Muscle layer of duodenum (tissue), 2 donors: ENCODE measurements around the gene KIAA0040.

Experiments
- H3K27ac ChIP-seq: one replicate; pipeline ENCODE4 v1.7.0; 2013; ENCODE audit warnings: mild to moderate bottlenecking, low read length
- H3K27me3 ChIP-seq: one replicate; pipeline ENCODE4 v1.7.0; 2013; ENCODE audit warnings: low read depth, mild to moderate bottlenecking, control low read depth, low read length
- H3K36me3 ChIP-seq, 2 donors: one replicate each; pipeline ENCODE4 v1.7.0; 2013; ENCODE audit warnings: low read length in 2 of 2, control low read depth in 1 of 2, mild to moderate bottlenecking in 1 of 2; ENCODE audit not compliant: insufficient read depth in 2 of 2, control insufficient read depth in 1 of 2
- H3K4me1 ChIP-seq, 2 donors: one replicate each; pipeline ENCODE4 v1.7.0; 2013; ENCODE audit warnings: low read length in 2 of 2, mild to moderate bottlenecking in 2 of 2, control low read depth in 1 of 2, moderate library complexity in 1 of 2; ENCODE audit not compliant: insufficient read depth in 2 of 2, control insufficient read depth in 1 of 2
- H3K4me3 ChIP-seq, 2 donors: one replicate each; pipeline ENCODE4 v1.7.0; 2013; ENCODE audit warnings: low read length in 2 of 2, low read depth in 1 of 2, mild to moderate bottlenecking in 1 of 2
- H3K9me3 ChIP-seq, 2 donors: one replicate each; pipeline ENCODE4 v1.7.0; 2013; ENCODE audit warnings: low read length in 2 of 2, control low read depth in 1 of 2, mild to moderate bottlenecking in 1 of 2; ENCODE audit not compliant: control insufficient read depth in 1 of 2
- donor health status: healthy.

Gene KIAA0040

DNA sequence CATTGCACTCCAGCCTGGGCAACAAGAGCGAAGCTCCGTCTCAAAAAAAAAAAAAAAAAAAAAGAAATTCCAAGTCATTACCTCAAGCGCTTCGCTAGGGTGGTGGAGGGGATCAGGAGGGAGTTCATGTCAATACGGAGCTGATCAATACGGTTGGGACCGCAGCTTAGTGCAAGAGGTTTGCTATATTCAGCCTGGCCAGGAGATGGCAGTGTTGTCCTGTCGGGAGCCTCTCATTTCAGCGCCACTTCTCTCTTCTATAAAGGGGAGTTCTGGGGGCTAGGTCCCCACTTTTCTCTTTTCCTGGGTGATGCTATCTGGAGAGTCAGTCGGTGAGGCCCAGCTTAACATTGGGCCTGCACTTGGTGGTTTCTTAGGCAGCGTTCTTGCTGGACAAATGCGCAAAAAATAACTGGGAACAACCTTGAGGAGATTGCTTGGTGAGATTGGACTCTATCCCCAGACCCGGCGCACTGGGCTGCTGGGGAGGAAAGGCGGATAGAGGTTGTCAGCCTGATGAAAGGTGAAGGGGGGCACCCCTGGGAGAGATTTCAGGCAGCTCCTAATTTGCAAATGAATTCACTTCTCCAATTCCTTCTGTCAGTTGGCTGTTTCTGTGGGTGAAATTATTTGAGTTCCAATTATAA, 40.4 kb downstream of the KIAA0040 start:
- no peak overlapping the region for H3K4me3 ChIP-seq
- no peaks in the 10 kb centered on the region for H3K36me3 ChIP-seq
- H3K9me3 ChIP-seq, result no peaks in the 10 kb centered on the region
- H3K27me3 ChIP-seq, result no peaks in the 10 kb centered on the region
- H3K4me1 ChIP-seq, result peaks cover 3 to 6% of the 10 kb centered on the region in 2 donors
- H3K27ac ChIP-seq, result no peak overlapping the region

DNA sequence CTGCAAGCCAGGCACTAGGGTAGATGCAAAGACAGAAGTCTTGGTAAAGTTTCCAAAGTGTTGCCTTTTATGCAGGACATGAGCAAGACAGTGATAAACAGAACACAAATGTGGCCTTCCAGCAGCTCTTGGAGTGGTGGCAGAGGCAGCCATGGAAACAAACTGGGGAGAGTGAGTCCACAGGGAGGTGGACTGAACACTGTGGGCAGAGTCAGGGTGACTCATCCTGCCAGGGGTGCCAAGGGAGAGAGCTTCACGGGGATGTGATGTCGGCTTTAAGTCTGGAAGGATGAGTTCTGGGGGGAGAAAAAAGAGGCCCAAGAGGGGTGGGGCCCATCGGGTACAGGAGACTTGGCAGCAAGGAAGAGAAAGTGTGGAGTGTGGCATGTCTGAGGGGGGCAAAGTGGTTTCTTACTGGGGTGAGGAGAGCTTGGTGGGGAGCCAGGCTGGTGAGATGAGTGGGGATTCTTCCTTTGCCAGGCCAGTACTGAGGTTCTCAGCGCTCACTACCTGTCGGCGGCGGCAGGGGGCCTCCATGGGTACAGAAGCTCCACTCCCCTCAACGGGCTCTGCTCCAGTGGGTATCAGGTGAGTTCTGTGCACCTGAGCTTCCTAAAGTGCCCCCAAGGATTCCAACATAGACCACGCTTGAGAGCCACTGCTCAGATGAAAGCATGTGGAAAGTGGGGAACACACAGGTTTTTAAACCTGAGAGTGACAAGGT, 41.8 kb downstream of the KIAA0040 start:
- peaks cover 3 to 6% of the 10 kb centered on the region in 2 donors for H3K4me1 ChIP-seq
- no peaks in the 10 kb centered on the region for H3K36me3 ChIP-seq
- H3K4me3 ChIP-seq, result no peak overlapping the region
- no peaks in the 10 kb centered on the region for H3K9me3 ChIP-seq
- H3K27me3 ChIP-seq, result no peaks in the 10 kb centered on the region
- no peak overlapping the region for H3K27ac ChIP-seq

- Histone ChIP-seq H3K27me3 (no peaks in the 10 kb centered on the region), H3K4me1 (peaks cover 3 to 6% of the 10 kb centered on the region in 2 donors), H3K4me3 (no peak overlapping the region), H3K36me3 (no peaks in the 10 kb centered on the region), H3K9me3 (no peaks in the 10 kb centered on the region), H3K27ac (no peak overlapping the region)
Measured at GRCh38 chr1:175148068-175148467, 44.5 kb downstream of the KIAA0040 start.

- Histone ChIP-seq H3K27ac (no peak overlapping the region), H3K27me3 (no peaks in the 10 kb centered on the region), H3K4me1 (peaks cover 3 to 6% of the 10 kb centered on the region in 2 donors), H3K9me3 (no peaks in the 10 kb centered on the region), H3K4me3 (no peak overlapping the region), H3K36me3 (no peaks in the 10 kb centered on the region)
Measured at GRCh38 chr1:175147569-175147968, 45.0 kb downstream of the KIAA0040 start.

GRCh38 chr1:175146529-175147213, 45.9 kb downstream of the KIAA0040 start:
- H3K27me3 ChIP-seq, result no peaks in the 10 kb centered on the region
- H3K4me3 ChIP-seq, result no peak overlapping the region
- no peaks in the 10 kb centered on the region for H3K9me3 ChIP-seq
- no peaks in the 10 kb centered on the region for H3K36me3 ChIP-seq
- peaks cover 3 to 6% of the 10 kb centered on the region in 2 donors for H3K4me1 ChIP-seq
- no peak overlapping the region for H3K27ac ChIP-seq

DNA sequence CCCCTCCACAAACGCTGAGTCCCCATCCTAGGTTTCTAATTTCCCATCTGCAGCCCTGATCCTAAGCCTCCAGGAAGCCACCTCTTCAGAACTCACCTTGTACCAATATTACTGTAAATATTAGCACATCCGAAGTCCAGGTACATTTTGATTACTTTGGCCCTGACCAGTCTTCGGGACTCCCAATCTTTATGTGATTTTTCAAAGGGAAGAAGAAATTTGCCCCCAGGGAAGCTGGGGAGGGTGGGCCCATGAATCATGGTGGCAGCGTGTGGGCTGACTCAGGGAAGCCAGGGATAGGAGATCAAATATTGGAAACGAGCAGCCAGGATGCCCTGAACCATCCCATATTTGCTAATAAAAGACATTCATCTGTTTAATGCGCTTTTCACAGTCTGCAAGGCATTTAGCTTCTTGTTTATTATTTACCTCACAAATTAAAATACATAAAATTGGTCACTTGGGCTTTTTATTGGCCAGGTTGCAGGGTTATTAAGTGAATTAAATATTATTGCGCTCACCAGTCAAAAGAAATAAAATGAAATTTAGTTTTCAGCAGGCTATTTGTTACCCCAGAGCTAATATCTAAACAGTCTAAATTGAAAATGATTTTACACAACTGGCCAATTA, 46.6 kb downstream of the KIAA0040 start:
- Histone ChIP-seq H3K9me3 (no peaks in the 10 kb centered on the region), H3K4me3 (no peak overlapping the region), H3K36me3 (no peaks in the 10 kb centered on the region), H3K4me1 (peaks cover 3 to 6% of the 10 kb centered on the region in 2 donors), H3K27ac (no peak overlapping the region), H3K27me3 (no peaks in the 10 kb centered on the region)

DNA sequence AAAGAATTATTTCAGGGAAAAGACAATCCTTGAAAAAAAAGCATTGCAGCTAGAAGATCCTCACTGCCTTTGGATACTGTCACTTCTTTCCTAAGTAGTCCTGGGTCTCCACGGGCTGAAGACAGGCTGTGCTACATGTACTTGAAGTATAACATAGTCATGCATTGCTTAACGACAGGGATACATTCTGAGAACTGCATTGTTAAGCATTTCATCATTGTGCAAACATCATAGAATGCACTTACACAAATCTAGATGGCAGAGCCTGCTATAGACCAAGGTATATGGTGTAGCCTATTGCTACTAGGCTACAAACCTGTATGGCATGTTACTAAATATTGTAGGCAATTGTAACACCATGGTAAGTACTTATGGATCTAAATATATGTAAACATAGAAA, 54.0 kb downstream of the KIAA0040 start:
- Histone ChIP-seq H3K27me3 (no peaks in the 10 kb centered on the region), H3K27ac (no peak overlapping the region)

DNA sequence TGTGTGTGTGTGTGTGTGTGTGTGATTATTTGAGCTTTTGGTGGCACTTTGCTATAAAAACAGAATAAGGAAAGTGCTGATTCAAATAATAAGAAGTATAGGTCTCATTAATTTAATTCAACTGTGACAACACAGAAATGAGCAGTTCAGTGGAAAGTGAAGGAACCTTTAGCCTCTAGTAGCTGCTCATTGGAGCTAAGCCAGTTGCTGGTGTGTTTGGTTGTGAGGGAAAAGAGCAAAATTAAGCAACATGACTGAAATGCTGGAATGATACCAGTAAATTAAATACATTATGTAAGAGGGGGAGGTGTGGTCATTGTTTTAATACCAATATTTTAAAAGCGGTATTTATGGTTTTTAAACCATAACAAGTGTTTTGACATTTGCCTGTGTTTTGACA, 55.2 kb downstream of the KIAA0040 start:
- H3K36me3 ChIP-seq, result no peaks in the 10 kb centered on the region
- no peaks in the 10 kb centered on the region for H3K9me3 ChIP-seq
- no peak overlapping the region for H3K4me3 ChIP-seq
- H3K27ac ChIP-seq, result no peak overlapping the region
- no peaks in the 10 kb centered on the region for H3K27me3 ChIP-seq
- H3K4me1 ChIP-seq, result peaks cover 0 to 5% of the 10 kb centered on the region in 2 donors

More for the DNA sequence above, 54.0 kb downstream of the KIAA0040 start:
- Histone ChIP-seq H3K4me3 (no peak overlapping the region), H3K9me3 (no peaks in the 10 kb centered on the region), H3K4me1 (no peaks in the 10 kb centered on the region), H3K36me3 (no peaks in the 10 kb centered on the region)

- H3K4me1 ChIP-seq, result peaks cover 0 to 13% of the 10 kb centered on the region in 2 donors
- no peak overlapping the region for H3K27ac ChIP-seq
- no peak overlapping the region for H3K4me3 ChIP-seq
Measured at GRCh38 chr1:175136246-175136645, 56.3 kb downstream of the KIAA0040 start.

GRCh38 chr1:175134500-175134899, 58.1 kb downstream of the KIAA0040 start:
- no peak overlapping the region for H3K27ac ChIP-seq
- H3K27me3 ChIP-seq, result no peaks in the 10 kb centered on the region
- no peak overlapping the region for H3K4me3 ChIP-seq
- H3K36me3 ChIP-seq, result no peaks in the 10 kb centered on the region
- H3K9me3 ChIP-seq, result no peaks in the 10 kb centered on the region
- peaks cover 0 to 23% of the 10 kb centered on the region in 2 donors for H3K4me1 ChIP-seq

More at GRCh38 chr1:175136246-175136645, 56.3 kb downstream of the KIAA0040 start:
- Histone ChIP-seq H3K36me3 (no peaks in the 10 kb centered on the region), H3K9me3 (no peaks in the 10 kb centered on the region), H3K27me3 (no peaks in the 10 kb centered on the region)
